ENCODE measurements around the gene PROSER3. TPM values are rescaled to one million over a fixed set of nuclear protein-coding genes. Genes with fewer than 3 reads are reported as not detected.

The PROSER3 gene
- total RNA-seq, 6 experiments from 2014 or later: 26.4 to 30.0 (median 29.0) TPM

- DNase-seq: no peak
- no peak overlapping the region for H3K4me3 Mint-ChIP-seq
- no peak for TF ChIP-seq CTCF (IDR thresholded peaks at IDR 0.05)
- H3K4me1 Mint-ChIP-seq (ENCODE audit: low read depth): peaks cover 22% of the 10 kb centered on the region
- no peaks in the 10 kb centered on the region for H3K9me3 Mint-ChIP-seq
- H3K36me3 Mint-ChIP-seq (ENCODE audit: low read depth): peaks cover 8% of the 10 kb centered on the region; the same call in 1 of the 2 replicates
- H3K27me3 Mint-ChIP-seq (ENCODE audit: insufficient read depth): peaks cover 3% of the 10 kb centered on the region; the same call in 1 of the 2 replicates
- H3K27ac Mint-ChIP-seq: peak overlapping the region; percentile 56; the same call in 1 of the 2 replicates
Observed at GRCh38 chr19:35720163-35720524, 37.8 kb upstream of the PROSER3 start.

GRCh38 chr19:35720648-35721047 is 37.3 kb upstream of the PROSER3 start:
- no peak overlapping the region for H3K27ac Mint-ChIP-seq
- no peaks in the 10 kb centered on the region for H3K9me3 Mint-ChIP-seq
- H3K4me3 Mint-ChIP-seq: no peak overlapping the region
- H3K27me3 Mint-ChIP-seq (ENCODE audit: insufficient read depth): peaks cover 3% of the 10 kb centered on the region
- H3K4me1 Mint-ChIP-seq (ENCODE audit: low read depth): peaks cover 21% of the 10 kb centered on the region
- peaks cover 8% of the 10 kb centered on the region; the same call in 1 of the 2 replicates for H3K36me3 Mint-ChIP-seq (ENCODE audit: low read depth)
- DNase-seq: no peak
- TF ChIP-seq CTCF (IDR thresholded peaks at IDR 0.05): no peak

- Mint-ChIP-seq H3K36me3 (ENCODE audit: low read depth) (peaks cover 8% of the 10 kb centered on the region; the same call in 1 of the 2 replicates), H3K4me1 (ENCODE audit: low read depth) (peaks cover 14% of the 10 kb centered on the region), H3K27ac (no peak overlapping the region), H3K4me3 (no peak overlapping the region), H3K9me3 (no peaks in the 10 kb centered on the region), H3K27me3 (ENCODE audit: insufficient read depth) (peaks cover 3% of the 10 kb centered on the region)
- no peak for DNase-seq
- no peak for TF ChIP-seq CTCF (IDR thresholded peaks at IDR 0.05)
Observed at GRCh38 chr19:35721374-35721773, 36.6 kb upstream of the PROSER3 start.

GRCh38 chr19:35722461-35722860 is 35.5 kb upstream of the PROSER3 start:
- DNase-seq: no peak
- Mint-ChIP-seq H3K36me3 (ENCODE audit: low read depth) (peaks cover 8% of the 10 kb centered on the region; the same call in 1 of the 2 replicates), H3K4me1 (ENCODE audit: low read depth) (peaks cover 9% of the 10 kb centered on the region), H3K9me3 (no peaks in the 10 kb centered on the region), H3K27me3 (ENCODE audit: insufficient read depth) (peaks cover 2% of the 10 kb centered on the region; the same call in 1 of the 2 replicates), H3K4me3 (no peak overlapping the region), H3K27ac (no peak overlapping the region)
- TF ChIP-seq CTCF (IDR thresholded peaks at IDR 0.05): no peak

- no peaks in the 10 kb centered on the region for H3K9me3 Mint-ChIP-seq
- no peak overlapping the region for H3K4me3 Mint-ChIP-seq
- no peak for DNase-seq
- H3K27me3 Mint-ChIP-seq (ENCODE audit: insufficient read depth): peaks cover 2% of the 10 kb centered on the region; the same call in 1 of the 2 replicates
- H3K36me3 Mint-ChIP-seq (ENCODE audit: low read depth): peaks cover 8% of the 10 kb centered on the region; the same call in 1 of the 2 replicates
- peaks cover 9% of the 10 kb centered on the region for H3K4me1 Mint-ChIP-seq (ENCODE audit: low read depth)
- no peak for TF ChIP-seq CTCF (IDR thresholded peaks at IDR 0.05)
- peak overlapping the region; percentile 49; the same call in 1 of the 2 replicates for H3K27ac Mint-ChIP-seq
Observed at GRCh38 chr19:35722897-35723296, 35.1 kb upstream of the PROSER3 start.
